ENCODE measurements around the gene C22orf31. TPM values are rescaled to one million over a fixed set of nuclear protein-coding genes. Genes with fewer than 3 reads are reported as not detected.

C22orf31 gene
- total RNA-seq, 1 experiment from 2014 or later: not detected

- Histone ChIP-seq H3K4me1 (ENCODE audit: low read length) (0 out of 2 replicates have a peak, but pooled peaks cover 3% of the 10 kb centered on the region), H2AFZ (ENCODE audit: low read length) (no peak overlapping the region), H3K27ac (ENCODE audit: low read length) (no peak overlapping the region), H3K9me3 (ENCODE audit: low read length) (no peaks in the 10 kb centered on the region), H3K27me3 (ENCODE audit: low read length) (no peaks in the 10 kb centered on the region), H3K4me3 (ENCODE audit: low read length) (no peak overlapping the region), H3K36me3 (ENCODE audit: insufficient read depth, low read length) (no peaks in the 10 kb centered on the region), H3K9me2 (replicated peaks; ENCODE audit: insufficient read depth, low read length) (no peaks in the 10 kb centered on the region), H3K79me2 (ENCODE audit: low read length) (no peaks in the 10 kb centered on the region), H3K4me2 (ENCODE audit: low read depth, low read length, poor library complexity, severe bottlenecking) (no peak overlapping the region), H3K9ac (ENCODE audit: low read length) (no peak overlapping the region), H4K20me1 (ENCODE audit: insufficient read depth, low read depth, low read length) (no peaks in the 10 kb centered on the region)
- no peak for DNase-seq
Observed at GRCh38 chr22:29079218-29079901, 17.7 kb upstream of the C22orf31 start.

- Histone ChIP-seq H3K27ac (ENCODE audit: low read length) (no peak overlapping the region), H3K79me2 (ENCODE audit: low read length) (no peaks in the 10 kb centered on the region)
Observed at GRCh38 chr22:29078869-29079207, 17.2 kb upstream of the C22orf31 start.

GRCh38 chr22:29078036-29078868 is 16.6 kb upstream of the C22orf31 start:
- H3K4me2 ChIP-seq (ENCODE audit: low read depth, low read length, poor library complexity, severe bottlenecking): no peak overlapping the region
- H3K79me2 ChIP-seq (ENCODE audit: low read length): no peaks in the 10 kb centered on the region
- 0 out of 2 replicates have a peak, but pooled peaks cover 3% of the 10 kb centered on the region for H3K4me1 ChIP-seq (ENCODE audit: low read length)
- no peaks in the 10 kb centered on the region for H3K27me3 ChIP-seq (ENCODE audit: low read length)
- H2AFZ ChIP-seq (ENCODE audit: low read length): no peak overlapping the region
- H3K9me3 ChIP-seq (ENCODE audit: low read length): no peaks in the 10 kb centered on the region
- H3K9ac ChIP-seq (ENCODE audit: low read length): no peak overlapping the region
- H3K36me3 ChIP-seq (ENCODE audit: insufficient read depth, low read length): no peaks in the 10 kb centered on the region
- no peak overlapping the region for H3K27ac ChIP-seq (ENCODE audit: low read length)
- no peaks in the 10 kb centered on the region for H3K9me2 ChIP-seq (replicated peaks; ENCODE audit: insufficient read depth, low read length)
- H4K20me1 ChIP-seq (ENCODE audit: insufficient read depth, low read depth, low read length): no peaks in the 10 kb centered on the region
- H3K4me3 ChIP-seq (ENCODE audit: low read length): no peak overlapping the region
- DNase-seq: no peak

More at GRCh38 chr22:29078869-29079207, 17.2 kb upstream of the C22orf31 start:
- Histone ChIP-seq H3K9ac (ENCODE audit: low read length) (no peak overlapping the region), H3K9me3 (ENCODE audit: low read length) (no peaks in the 10 kb centered on the region), H4K20me1 (ENCODE audit: insufficient read depth, low read depth, low read length) (no peaks in the 10 kb centered on the region), H3K9me2 (replicated peaks; ENCODE audit: insufficient read depth, low read length) (no peaks in the 10 kb centered on the region), H3K27me3 (ENCODE audit: low read length) (no peaks in the 10 kb centered on the region), H3K4me1 (ENCODE audit: low read length) (0 out of 2 replicates have a peak, but pooled peaks cover 3% of the 10 kb centered on the region), H3K36me3 (ENCODE audit: insufficient read depth, low read length) (no peaks in the 10 kb centered on the region), H3K4me2 (ENCODE audit: low read depth, low read length, poor library complexity, severe bottlenecking) (no peak overlapping the region), H2AFZ (ENCODE audit: low read length) (no peak overlapping the region), H3K4me3 (ENCODE audit: low read length) (no peak overlapping the region)
- DNase-seq: no peak

GRCh38 chr22:29074276-29074772 is 12.7 kb upstream of the C22orf31 start:
- no peak overlapping the region for H3K4me3 ChIP-seq (ENCODE audit: low read length)
- no peak for DNase-seq
- no peaks in the 10 kb centered on the region for H3K27me3 ChIP-seq (ENCODE audit: low read length)
- no peaks in the 10 kb centered on the region for H3K36me3 ChIP-seq (ENCODE audit: insufficient read depth, low read length)
- no peak overlapping the region for H2AFZ ChIP-seq (ENCODE audit: low read length)
- no peak overlapping the region for H3K27ac ChIP-seq (ENCODE audit: low read length)
- no peaks in the 10 kb centered on the region for H3K4me1 ChIP-seq (ENCODE audit: low read length)
- no peaks in the 10 kb centered on the region for H3K9me3 ChIP-seq (ENCODE audit: low read length)
- no peak overlapping the region for H3K9ac ChIP-seq (ENCODE audit: low read length)
- no peaks in the 10 kb centered on the region for H4K20me1 ChIP-seq (ENCODE audit: insufficient read depth, low read depth, low read length)
- H3K9me2 ChIP-seq (replicated peaks; ENCODE audit: insufficient read depth, low read length): no peaks in the 10 kb centered on the region
- no peak overlapping the region for H3K4me2 ChIP-seq (ENCODE audit: low read depth, low read length, poor library complexity, severe bottlenecking)
- H3K79me2 ChIP-seq (ENCODE audit: low read length): no peaks in the 10 kb centered on the region

GRCh38 chr22:29073618-29074275 is 12.1 kb upstream of the C22orf31 start:
- H3K9me3 ChIP-seq (ENCODE audit: low read length): no peaks in the 10 kb centered on the region
- no peak overlapping the region for H3K4me3 ChIP-seq (ENCODE audit: low read length)
- H3K79me2 ChIP-seq (ENCODE audit: low read length): no peaks in the 10 kb centered on the region
- H3K9ac ChIP-seq (ENCODE audit: low read length): no peak overlapping the region
- no peak overlapping the region for H3K27ac ChIP-seq (ENCODE audit: low read length)
- H3K4me2 ChIP-seq (ENCODE audit: low read depth, low read length, poor library complexity, severe bottlenecking): no peak overlapping the region
- H2AFZ ChIP-seq (ENCODE audit: low read length): no peak overlapping the region
- no peaks in the 10 kb centered on the region for H4K20me1 ChIP-seq (ENCODE audit: insufficient read depth, low read depth, low read length)
- DNase-seq: no peak
- no peaks in the 10 kb centered on the region for H3K36me3 ChIP-seq (ENCODE audit: insufficient read depth, low read length)
- no peaks in the 10 kb centered on the region for H3K9me2 ChIP-seq (replicated peaks; ENCODE audit: insufficient read depth, low read length)
- H3K27me3 ChIP-seq (ENCODE audit: low read length): no peaks in the 10 kb centered on the region
- no peaks in the 10 kb centered on the region for H3K4me1 ChIP-seq (ENCODE audit: low read length)

GRCh38 chr22:29072979-29073617 is 11.5 kb upstream of the C22orf31 start, which contains the start of gene KREMEN1:
KREMEN1 (plus strand) TSS chr22:29073035; CDS start chr22:29073131, 96 bp downstream.
- DNase-seq: no peak
- no peak within 1 kb of the TSS for H3K4me3 ChIP-seq (ENCODE audit: low read length)
- no peaks in the 10 kb centered on the region for H3K36me3 ChIP-seq (ENCODE audit: insufficient read depth, low read length)
- no peaks in the 10 kb centered on the region for H3K4me1 ChIP-seq (ENCODE audit: low read length)
- no peaks in the 10 kb centered on the region for H3K27me3 ChIP-seq (ENCODE audit: low read length)
- no peaks in the 10 kb centered on the region for H4K20me1 ChIP-seq (ENCODE audit: insufficient read depth, low read depth, low read length)
- no peak within 1 kb of the TSS for H3K27ac ChIP-seq (ENCODE audit: low read length)
- H3K9ac ChIP-seq (ENCODE audit: low read length): no peak within 1 kb of the TSS
- no peak within 1 kb of the TSS for H3K4me2 ChIP-seq (ENCODE audit: low read depth, low read length, poor library complexity, severe bottlenecking)
- H3K9me3 ChIP-seq (ENCODE audit: low read length): no peaks in the 10 kb centered on the region
- no peak within 1 kb of the TSS for H2AFZ ChIP-seq (ENCODE audit: low read length)
- no peaks in the 10 kb centered on the region for H3K9me2 ChIP-seq (replicated peaks; ENCODE audit: insufficient read depth, low read length)
- H3K79me2 ChIP-seq (ENCODE audit: low read length): no peaks in the 10 kb centered on the region

- Histone ChIP-seq H3K27ac (ENCODE audit: low read length) (no peak overlapping the region), H2AFZ (ENCODE audit: low read length) (no peak overlapping the region), H3K79me2 (ENCODE audit: low read length) (no peaks in the 10 kb centered on the region), H3K4me1 (ENCODE audit: low read length) (no peaks in the 10 kb centered on the region), H3K4me2 (ENCODE audit: low read depth, low read length, poor library complexity, severe bottlenecking) (no peak overlapping the region), H3K9me3 (ENCODE audit: low read length) (no peaks in the 10 kb centered on the region), H3K9ac (ENCODE audit: low read length) (no peak overlapping the region), H3K36me3 (ENCODE audit: insufficient read depth, low read length) (no peaks in the 10 kb centered on the region), H3K9me2 (replicated peaks; ENCODE audit: insufficient read depth, low read length) (no peaks in the 10 kb centered on the region), H3K27me3 (ENCODE audit: low read length) (no peaks in the 10 kb centered on the region), H4K20me1 (ENCODE audit: insufficient read depth, low read depth, low read length) (no peaks in the 10 kb centered on the region), H3K4me3 (ENCODE audit: low read length) (no peak overlapping the region)
- no peak for DNase-seq
Observed at GRCh38 chr22:29072193-29072978, 10.8 kb upstream of the C22orf31 start.
